ENCODE results near the gene WDR27.

WDR27 gene

GRCh38 chr6:169701954-169702839, at the start of gene WDR27, which contains the start of gene C6orf120:
WDR27 (minus strand) TSS chr6:169702029; CDS start chr6:169689005, 13,024 bp downstream.
C6orf120 (plus strand) TSS chr6:169702126; CDS start chr6:169702460, 334 bp downstream.
- Histone ChIP-seq H3K9ac (ENCODE audit: low read depth, low read length) (peak within 1 kb of the TSS; percentile 88), H3K9me3 (ENCODE audit: control insufficient read depth, insufficient read depth, low read length) (no peaks in the 10 kb centered on the region), H3K36me3 (ENCODE audit: insufficient read depth, low read length) (no peaks in the 10 kb centered on the region; the same call in 1 of the 2 replicates), H3K4me1 (ENCODE audit: insufficient read depth, low read length) (peaks cover 15% of the 10 kb centered on the region)

GRCh38 chr6:169746556-169746955, 44.7 kb upstream of the WDR27 start:
- Histone ChIP-seq H3K9ac (ENCODE audit: low read depth, low read length) (no peak overlapping the region), H3K36me3 (ENCODE audit: insufficient read depth, low read length) (no peaks in the 10 kb centered on the region), H3K9me3 (ENCODE audit: control insufficient read depth, insufficient read depth, low read length) (peaks cover 5% of the 10 kb centered on the region; the same call in 1 of the 2 replicates), H3K4me1 (ENCODE audit: insufficient read depth, low read length) (peaks cover 5% of the 10 kb centered on the region; the same call in 1 of the 2 replicates)

GRCh38 chr6:169745405-169745804, 43.6 kb upstream of the WDR27 start:
- Histone ChIP-seq H3K9me3 (ENCODE audit: control insufficient read depth, insufficient read depth, low read length) (peaks cover 5% of the 10 kb centered on the region; the same call in 1 of the 2 replicates), H3K9ac (ENCODE audit: low read depth, low read length) (no peak overlapping the region)

GRCh38 chr6:169741344-169741743, 39.5 kb upstream of the WDR27 start:
- H3K4me1 ChIP-seq (ENCODE audit: insufficient read depth, low read length) = no peaks in the 10 kb centered on the region
- no peaks in the 10 kb centered on the region for H3K36me3 ChIP-seq (ENCODE audit: insufficient read depth, low read length)
- H3K9me3 ChIP-seq (ENCODE audit: control insufficient read depth, insufficient read depth, low read length) = peaks cover 5% of the 10 kb centered on the region; the same call in 1 of the 2 replicates
- no peak overlapping the region for H3K9ac ChIP-seq (ENCODE audit: low read depth, low read length)

More at GRCh38 chr6:169745405-169745804, 43.6 kb upstream of the WDR27 start:
- Histone ChIP-seq H3K36me3 (ENCODE audit: insufficient read depth, low read length) (no peaks in the 10 kb centered on the region), H3K4me1 (ENCODE audit: insufficient read depth, low read length) (peaks cover 5% of the 10 kb centered on the region; the same call in 1 of the 2 replicates)

GRCh38 chr6:169738976-169739529, 37.2 kb upstream of the WDR27 start:
- Histone ChIP-seq H3K9me3 (ENCODE audit: control insufficient read depth, insufficient read depth, low read length) (no peaks in the 10 kb centered on the region), H3K9ac (ENCODE audit: low read depth, low read length) (no peak overlapping the region), H3K4me1 (ENCODE audit: insufficient read depth, low read length) (no peaks in the 10 kb centered on the region), H3K36me3 (ENCODE audit: insufficient read depth, low read length) (no peaks in the 10 kb centered on the region)

- Histone ChIP-seq H3K4me1 (ENCODE audit: insufficient read depth, low read length) (no peaks in the 10 kb centered on the region), H3K36me3 (ENCODE audit: insufficient read depth, low read length) (no peaks in the 10 kb centered on the region), H3K9ac (ENCODE audit: low read depth, low read length) (no peak overlapping the region), H3K9me3 (ENCODE audit: control insufficient read depth, insufficient read depth, low read length) (no peaks in the 10 kb centered on the region)
Observed at GRCh38 chr6:169738204-169738975, 36.6 kb upstream of the WDR27 start.

GRCh38 chr6:169729961-169730360, 28.1 kb upstream of the WDR27 start:
- no peaks in the 10 kb centered on the region for H3K4me1 ChIP-seq (ENCODE audit: insufficient read depth, low read length)
- H3K9me3 ChIP-seq (ENCODE audit: control insufficient read depth, insufficient read depth, low read length) = no peaks in the 10 kb centered on the region
- no peak overlapping the region for H3K9ac ChIP-seq (ENCODE audit: low read depth, low read length)
- no peaks in the 10 kb centered on the region for H3K36me3 ChIP-seq (ENCODE audit: insufficient read depth, low read length)

GRCh38 chr6:169726963-169727362, 25.1 kb upstream of the WDR27 start:
- H3K36me3 ChIP-seq (ENCODE audit: insufficient read depth, low read length) = no peaks in the 10 kb centered on the region
- H3K9me3 ChIP-seq (ENCODE audit: control insufficient read depth, insufficient read depth, low read length) = no peaks in the 10 kb centered on the region
- peaks cover 4% of the 10 kb centered on the region; the same call in 1 of the 2 replicates for H3K4me1 ChIP-seq (ENCODE audit: insufficient read depth, low read length)
- H3K9ac ChIP-seq (ENCODE audit: low read depth, low read length) = no peak overlapping the region

- no peak overlapping the region for H3K9ac ChIP-seq (ENCODE audit: low read depth, low read length)
Observed at GRCh38 chr6:169726049-169726400, 24.2 kb upstream of the WDR27 start.

GRCh38 chr6:169725125-169726048, 23.6 kb upstream of the WDR27 start:
- no peaks in the 10 kb centered on the region for H3K36me3 ChIP-seq (ENCODE audit: insufficient read depth, low read length)
- no peaks in the 10 kb centered on the region for H3K9me3 ChIP-seq (ENCODE audit: control insufficient read depth, insufficient read depth, low read length)
- H3K4me1 ChIP-seq (ENCODE audit: insufficient read depth, low read length) = peaks cover 4% of the 10 kb centered on the region; the same call in 1 of the 2 replicates
- peak overlapping the region; percentile 87 for H3K9ac ChIP-seq (ENCODE audit: low read depth, low read length)

More at GRCh38 chr6:169726049-169726400, 24.2 kb upstream of the WDR27 start:
- peaks cover 4% of the 10 kb centered on the region; the same call in 1 of the 2 replicates for H3K4me1 ChIP-seq (ENCODE audit: insufficient read depth, low read length)
- H3K9me3 ChIP-seq (ENCODE audit: control insufficient read depth, insufficient read depth, low read length) = no peaks in the 10 kb centered on the region
- H3K36me3 ChIP-seq (ENCODE audit: insufficient read depth, low read length) = no peaks in the 10 kb centered on the region

- peak within 1 kb of the TSS; percentile 94 for H3K9ac ChIP-seq (ENCODE audit: low read depth, low read length)
- H3K9me3 ChIP-seq (ENCODE audit: control insufficient read depth, insufficient read depth, low read length) = no peaks in the 10 kb centered on the region
- H3K4me1 ChIP-seq (ENCODE audit: insufficient read depth, low read length) = peaks cover 4% of the 10 kb centered on the region; the same call in 1 of the 2 replicates
- no peaks in the 10 kb centered on the region for H3K36me3 ChIP-seq (ENCODE audit: insufficient read depth, low read length)
Observed at GRCh38 chr6:169724494-169725124, 22.8 kb upstream of the WDR27 start, which contains the start of gene PHF10. PHF10 (minus strand) TSS chr6:169724500; CDS start chr6:169723931, 569 bp downstream.

- Histone ChIP-seq H3K36me3 (ENCODE audit: insufficient read depth, low read length) (no peaks in the 10 kb centered on the region), H3K9ac (ENCODE audit: low read depth, low read length) (peak overlapping the region; percentile 36; the same call in 1 of the 2 replicates), H3K9me3 (ENCODE audit: control insufficient read depth, insufficient read depth, low read length) (no peaks in the 10 kb centered on the region), H3K4me1 (ENCODE audit: insufficient read depth, low read length) (peaks cover 4% of the 10 kb centered on the region; the same call in 1 of the 2 replicates)
Observed at GRCh38 chr6:169723991-169724493, 22.2 kb upstream of the WDR27 start.
